ENCODE results near the gene TXNRD3. TPM values are rescaled to one million over a fixed set of nuclear protein-coding genes. Genes with fewer than 3 reads are reported as not detected.

Gene TXNRD3
- total RNA-seq, 1 experiment from 2014 or later: 8.1 TPM

DNA sequence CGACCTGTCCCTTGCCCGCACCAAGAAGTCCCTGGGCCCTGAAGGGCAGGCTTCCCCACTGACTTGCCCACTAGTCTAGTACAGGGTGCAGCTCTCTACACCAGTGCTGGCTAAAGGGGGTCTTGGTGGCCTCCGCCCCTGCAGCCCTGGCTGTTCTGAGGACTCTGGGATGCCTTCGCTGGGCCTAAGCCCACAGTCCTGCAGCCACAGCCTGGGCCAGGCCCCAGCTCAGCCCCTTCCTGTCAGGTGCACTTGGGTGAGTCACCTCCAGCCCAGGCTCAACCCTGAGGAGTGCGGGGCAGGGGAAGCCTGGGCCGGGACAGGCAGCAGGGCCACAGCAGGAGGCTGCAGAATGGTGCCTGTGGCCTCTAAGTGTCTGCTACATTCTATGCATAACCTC, 97.2 kb downstream of the TXNRD3 start:
- H3K4ac ChIP-seq (ENCODE audit: low read depth, low read length): no peak overlapping the region
- H3T11ph ChIP-seq (ENCODE audit: low read length): no peak overlapping the region
- peaks cover 0 to 1% of the 10 kb centered on the region in 2 experiments; a peak in 2 of 5 replicates for H3K9me3 Mint-ChIP-seq
- H3K79me2 ChIP-seq (ENCODE audit: insufficient read depth, low read length): no peaks in the 10 kb centered on the region
- H2BK20ac ChIP-seq (ENCODE audit: low read depth, low read length, poor library complexity, severe bottlenecking): no peak overlapping the region
- H3K9me3 ChIP-seq (ENCODE audit: control insufficient read depth, low read depth, low read length): no peaks in the 10 kb centered on the region
- no peak overlapping the region for H3K9ac ChIP-seq (ENCODE audit: extremely low read depth, insufficient read length, low read length)
- no peaks in the 10 kb centered on the region for H3K4me1 ChIP-seq (ENCODE audit: insufficient read depth, low read length)
- no peak overlapping the region for H2BK15ac ChIP-seq (ENCODE audit: low read depth, low read length)
- no peak overlapping the region for H3K56ac ChIP-seq (ENCODE audit: insufficient read length, low read depth, low read length)
- no peak overlapping the region for H3K23ac ChIP-seq (ENCODE audit: insufficient read length, low read depth, low read length)
- H3K79me1 ChIP-seq (ENCODE audit: insufficient read depth, low read depth, low read length, poor library complexity, severe bottlenecking): no peaks in the 10 kb centered on the region
- H2BK120ac ChIP-seq (ENCODE audit: low read depth, low read length, poor library complexity, severe bottlenecking): no peak overlapping the region
- WGBS (ENCODE audit: extremely low coverage, insufficient read length, low lambda C conversion rate): no CpG with 5 or more reads among the region's 6 CpGs
- no peaks in the 10 kb centered on the region for H3K23me2 ChIP-seq (ENCODE audit: insufficient read length, low read depth, low read length, poor library complexity, severe bottlenecking)
- H4K20me1 ChIP-seq (ENCODE audit: control insufficient read depth, insufficient read depth, insufficient read length): no peaks in the 10 kb centered on the region
- H2BK12ac ChIP-seq (ENCODE audit: insufficient read length, low read depth, low read length): no peak overlapping the region
- H3K4me3 Mint-ChIP-seq: no peak overlapping the region
- H2AFZ ChIP-seq (ENCODE audit: low read length): no peak overlapping the region
- H3K18ac ChIP-seq (ENCODE audit: insufficient read length, low read depth, low read length): no peak overlapping the region
- no peak overlapping the region for H3K14ac ChIP-seq (ENCODE audit: insufficient read depth, low read length)
- peaks cover 4 to 5% of the 10 kb centered on the region in 2 experiments; a peak in 2 of 4 replicates for H3K4me1 Mint-ChIP-seq
- H4K91ac ChIP-seq (ENCODE audit: insufficient read length, low read depth, low read length): no peak overlapping the region
- H4K5ac ChIP-seq (ENCODE audit: insufficient read length, low read depth, low read length): no peak overlapping the region
- H4K8ac ChIP-seq (replicated peaks; ENCODE audit: insufficient read length, low read depth, low read length): no peak overlapping the region
- no peaks in the 10 kb centered on the region for H3K27me3 ChIP-seq (ENCODE audit: insufficient read depth, low read length)
- H2BK5ac ChIP-seq (ENCODE audit: insufficient read length, low read length): no peak overlapping the region
- no peaks in the 10 kb centered on the region for H3K36me3 Mint-ChIP-seq (ENCODE audit: insufficient read depth in 1 of 3, low read depth in 3 of 3)
- no peak overlapping the region for H3K4me2 ChIP-seq (ENCODE audit: insufficient read depth, insufficient read length, low read length)
- peak; percentile 34 for DNase-seq
- H2AK5ac ChIP-seq (ENCODE audit: insufficient read length, low read length): no peak overlapping the region
- H3K27ac ChIP-seq (ENCODE audit: insufficient read length, low read depth, low read length): no peak overlapping the region
- no peaks in the 10 kb centered on the region; the same call in none of the 2 replicates for H3K27me3 Mint-ChIP-seq (ENCODE audit: low read depth)
- H3K27ac Mint-ChIP-seq: no peak overlapping the region
- TF ChIP-seq, protein P1, sequence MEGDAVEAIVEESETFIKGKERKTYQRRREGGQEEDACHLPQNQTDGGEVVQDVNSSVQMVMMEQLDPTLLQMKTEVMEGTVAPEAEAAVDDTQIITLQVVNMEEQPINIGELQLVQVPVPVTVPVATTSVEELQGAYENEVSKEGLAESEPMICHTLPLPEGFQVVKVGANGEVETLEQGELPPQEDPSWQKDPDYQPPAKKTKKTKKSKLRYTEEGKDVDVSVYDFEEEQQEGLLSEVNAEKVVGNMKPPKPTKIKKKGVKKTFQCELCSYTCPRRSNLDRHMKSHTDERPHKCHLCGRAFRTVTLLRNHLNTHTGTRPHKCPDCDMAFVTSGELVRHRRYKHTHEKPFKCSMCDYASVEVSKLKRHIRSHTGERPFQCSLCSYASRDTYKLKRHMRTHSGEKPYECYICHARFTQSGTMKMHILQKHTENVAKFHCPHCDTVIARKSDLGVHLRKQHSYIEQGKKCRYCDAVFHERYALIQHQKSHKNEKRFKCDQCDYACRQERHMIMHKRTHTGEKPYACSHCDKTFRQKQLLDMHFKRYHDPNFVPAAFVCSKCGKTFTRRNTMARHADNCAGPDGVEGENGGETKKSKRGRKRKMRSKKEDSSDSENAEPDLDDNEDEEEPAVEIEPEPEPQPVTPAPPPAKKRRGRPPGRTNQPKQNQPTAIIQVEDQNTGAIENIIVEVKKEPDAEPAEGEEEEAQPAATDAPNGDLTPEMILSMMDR (conservative IDR thresholded peaks at IDR 0.05): no peak

All from H9 (cell line).